Colonic mucosa (tissue), 4 donors: ENCODE results near the gene C5orf46. TPM values are rescaled to one million over a fixed set of nuclear protein-coding genes. Genes with fewer than 3 reads are reported as not detected.

Source experiments
- DNase-seq: peaks from one replicate; pipeline ENCODE4 v3.0.0-alpha.2; 2020
- H3K27ac ChIP-seq: fragments of 200-600 bp; one replicate; pipeline ENCODE4 v1.8.0; 2021
- H3K27me3 ChIP-seq: fragments of 200-600 bp; one replicate; pipeline ENCODE4 v1.8.0; 2021
- H3K36me3 ChIP-seq: fragments of 200-600 bp; one replicate; pipeline ENCODE4 v1.8.0; 2021
- H3K4me1 ChIP-seq: fragments of 200-600 bp; one replicate; pipeline ENCODE4 v1.8.0; 2021; ENCODE audit warnings: mild to moderate bottlenecking
- H3K4me3 ChIP-seq: fragments of 200-600 bp; one replicate; pipeline ENCODE4 v1.8.0; 2021
- H3K9ac ChIP-seq, 2 donors: one replicate each; pipeline ENCODE4 v1.7.0; 2013; ENCODE audit warnings: control low read depth in 2 of 2, low read depth in 2 of 2, low read length in 2 of 2
- H3K9me3 ChIP-seq: fragments of 200-600 bp; one replicate; pipeline ENCODE4 v1.8.0; 2021
- intact Hi-C: fragments of 100-400 bp; cut with DNase I; formaldehyde crosslinking; loops from one replicate; pipeline ENCODE4 v1.14.1; 2022
- total RNA-seq, 2 donors: library from RNA; stranded (reverse); fragmentation: NEBNext Ultra II Directional in 1 of 2; extraction: Animal tissue kit (Norgen Biotek cat#: 25700) in 1 of 2; gene quantifications; one replicate each; pipeline ENCODE4 v1.2.1, GENCODE V29; 2021
- TF ChIP-seq, protein P1 (sequence below): fragments of 200-600 bp; IDR thresholded peaks from one replicate; pipeline ENCODE4 v1.8.0; 2022; ENCODE audit warnings: antibody characterized with exemption, mild to moderate bottlenecking
- donor health status: healthy.
- donor health status: DM: no; HTN: no; CAD: no.
- donor health status: DM: no; HTN: no; CAD: no.

Gene C5orf46
- total RNA-seq, 2 donors from 2014 or later, result not detected

DNA sequence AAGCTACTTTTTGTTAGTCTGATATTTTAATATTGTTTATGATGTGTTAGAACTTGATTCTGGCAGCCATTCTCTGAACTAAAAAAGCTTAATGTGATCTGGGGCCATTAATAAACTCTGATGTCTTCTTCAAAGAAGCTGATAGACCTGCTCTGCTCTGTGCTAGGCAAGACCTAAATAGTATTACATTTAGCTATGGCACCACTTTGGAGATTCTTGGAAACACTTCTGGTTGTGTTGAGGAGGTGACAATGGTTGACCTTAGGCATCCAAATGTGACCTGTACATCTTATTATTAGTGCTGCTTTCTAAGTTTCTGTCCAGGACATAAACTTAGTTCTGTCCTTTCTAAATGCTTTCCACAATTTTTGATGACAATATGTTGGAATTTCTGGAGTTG is 49.5 kb downstream of the C5orf46 start:
- no peak overlapping the region for H3K9ac ChIP-seq
- H3K36me3 ChIP-seq, result no peaks in the 10 kb centered on the region
- H3K9me3 ChIP-seq, result no peaks in the 10 kb centered on the region
- TF ChIP-seq, protein P1, sequence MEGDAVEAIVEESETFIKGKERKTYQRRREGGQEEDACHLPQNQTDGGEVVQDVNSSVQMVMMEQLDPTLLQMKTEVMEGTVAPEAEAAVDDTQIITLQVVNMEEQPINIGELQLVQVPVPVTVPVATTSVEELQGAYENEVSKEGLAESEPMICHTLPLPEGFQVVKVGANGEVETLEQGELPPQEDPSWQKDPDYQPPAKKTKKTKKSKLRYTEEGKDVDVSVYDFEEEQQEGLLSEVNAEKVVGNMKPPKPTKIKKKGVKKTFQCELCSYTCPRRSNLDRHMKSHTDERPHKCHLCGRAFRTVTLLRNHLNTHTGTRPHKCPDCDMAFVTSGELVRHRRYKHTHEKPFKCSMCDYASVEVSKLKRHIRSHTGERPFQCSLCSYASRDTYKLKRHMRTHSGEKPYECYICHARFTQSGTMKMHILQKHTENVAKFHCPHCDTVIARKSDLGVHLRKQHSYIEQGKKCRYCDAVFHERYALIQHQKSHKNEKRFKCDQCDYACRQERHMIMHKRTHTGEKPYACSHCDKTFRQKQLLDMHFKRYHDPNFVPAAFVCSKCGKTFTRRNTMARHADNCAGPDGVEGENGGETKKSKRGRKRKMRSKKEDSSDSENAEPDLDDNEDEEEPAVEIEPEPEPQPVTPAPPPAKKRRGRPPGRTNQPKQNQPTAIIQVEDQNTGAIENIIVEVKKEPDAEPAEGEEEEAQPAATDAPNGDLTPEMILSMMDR, result no peak
- DNase-seq, result no peak
- no peak overlapping the region for H3K27ac ChIP-seq
- no peak overlapping the region for H3K4me3 ChIP-seq
- intact Hi-C loops, result no loop called here
- H3K27me3 ChIP-seq, result no peaks in the 10 kb centered on the region
- H3K4me1 ChIP-seq, result no peaks in the 10 kb centered on the region

DNA sequence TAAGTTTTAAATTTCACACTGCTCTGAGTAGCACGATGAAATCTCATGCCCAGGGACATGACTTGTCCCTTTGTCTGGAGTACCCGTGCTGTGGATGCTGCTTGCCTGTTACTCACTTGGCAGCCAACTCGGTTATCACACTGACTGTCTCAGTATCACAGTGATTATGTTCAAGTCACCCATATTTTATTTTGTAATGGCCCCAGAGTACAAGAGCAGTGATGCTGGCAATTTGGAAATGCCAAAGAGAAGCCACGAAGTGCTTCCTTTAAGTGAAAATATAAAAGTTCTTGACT is 50.6 kb downstream of the C5orf46 start:
- Histone ChIP-seq H3K36me3 (no peaks in the 10 kb centered on the region), H3K4me3 (no peak overlapping the region), H3K27me3 (no peaks in the 10 kb centered on the region), H3K27ac (no peak overlapping the region), H3K9me3 (no peaks in the 10 kb centered on the region), H3K9ac (no peak overlapping the region), H3K4me1 (no peaks in the 10 kb centered on the region)
- no peak for DNase-seq
- TF ChIP-seq, protein P1, result no peak
- intact Hi-C loops, result no loop called here

DNA sequence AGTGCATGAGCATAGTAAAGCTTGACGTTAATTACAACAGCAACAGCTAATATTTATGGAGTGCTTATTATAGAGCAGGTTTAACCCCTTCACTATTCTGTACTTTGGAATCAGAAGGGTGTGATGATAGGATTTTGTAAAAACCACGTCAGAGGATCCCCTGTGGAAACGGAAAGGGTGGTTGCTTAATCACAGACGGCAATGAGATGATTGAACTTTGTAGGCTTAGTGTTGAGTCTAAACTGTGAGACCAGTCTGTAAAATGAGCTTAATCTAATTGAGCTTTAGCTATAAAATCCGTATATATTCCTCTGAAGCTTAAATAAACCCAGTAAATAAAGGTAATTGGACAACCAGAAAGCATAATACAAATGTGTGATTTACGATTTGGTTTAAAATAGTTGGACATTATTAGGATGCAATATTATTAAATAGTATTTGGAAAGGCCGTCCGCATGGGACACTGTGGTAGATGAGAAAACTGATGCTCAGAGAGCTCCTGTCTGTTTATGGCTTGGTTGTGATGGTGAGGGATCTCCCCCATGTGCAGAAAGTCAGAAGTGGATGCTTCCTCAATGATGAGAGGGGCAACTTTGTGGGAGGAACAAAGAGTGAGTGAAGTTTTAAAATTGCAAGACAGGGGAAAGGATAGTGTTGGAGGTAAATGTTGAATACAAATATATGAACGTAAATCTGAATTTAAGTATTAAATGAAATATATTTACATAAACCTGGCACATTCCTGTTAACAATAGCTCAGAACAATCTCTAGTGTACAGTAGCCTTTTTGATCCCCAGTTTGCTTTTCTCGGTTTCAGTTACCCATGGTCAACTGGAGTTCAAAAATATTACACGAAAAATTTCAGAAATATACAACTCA is 51.2 kb downstream of the C5orf46 start:
- no peaks in the 10 kb centered on the region for H3K4me1 ChIP-seq
- H3K27me3 ChIP-seq, result no peaks in the 10 kb centered on the region
- DNase-seq, result no peak
- intact Hi-C loops, result no loop called here
- H3K9ac ChIP-seq, result no peak overlapping the region
- H3K4me3 ChIP-seq, result no peak overlapping the region
- no peaks in the 10 kb centered on the region for H3K36me3 ChIP-seq
- no peak overlapping the region for H3K27ac ChIP-seq
- TF ChIP-seq, protein P1, result no peak
- no peaks in the 10 kb centered on the region for H3K9me3 ChIP-seq

DNA sequence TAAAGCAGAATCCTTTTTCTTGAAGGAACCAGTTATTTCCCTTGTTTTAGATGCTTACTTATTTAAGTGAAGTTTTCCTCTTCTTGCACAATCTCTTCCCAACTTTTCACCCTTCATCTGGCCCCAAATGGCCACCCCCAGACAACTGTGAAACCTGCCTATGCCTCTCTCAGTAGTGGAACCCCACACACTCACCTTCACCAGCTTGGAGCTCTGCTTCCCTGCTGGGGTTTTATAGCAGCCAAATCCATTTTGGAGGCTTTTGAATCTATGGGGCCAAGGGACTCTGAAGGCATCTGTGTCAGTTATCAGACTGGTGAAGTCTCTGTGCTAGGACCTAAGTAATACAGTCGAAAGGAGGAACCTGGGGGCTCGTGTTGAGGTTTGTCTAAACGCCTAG is 52.0 kb downstream of the C5orf46 start:
- Histone ChIP-seq H3K4me3 (no peak overlapping the region), H3K27me3 (no peaks in the 10 kb centered on the region), H3K27ac (no peak overlapping the region), H3K9ac (no peak overlapping the region), H3K36me3 (no peaks in the 10 kb centered on the region), H3K4me1 (no peaks in the 10 kb centered on the region), H3K9me3 (no peaks in the 10 kb centered on the region)
- DNase-seq, result no peak
- TF ChIP-seq, protein P1, result no peak
- intact Hi-C loops, result no loop called here

DNA sequence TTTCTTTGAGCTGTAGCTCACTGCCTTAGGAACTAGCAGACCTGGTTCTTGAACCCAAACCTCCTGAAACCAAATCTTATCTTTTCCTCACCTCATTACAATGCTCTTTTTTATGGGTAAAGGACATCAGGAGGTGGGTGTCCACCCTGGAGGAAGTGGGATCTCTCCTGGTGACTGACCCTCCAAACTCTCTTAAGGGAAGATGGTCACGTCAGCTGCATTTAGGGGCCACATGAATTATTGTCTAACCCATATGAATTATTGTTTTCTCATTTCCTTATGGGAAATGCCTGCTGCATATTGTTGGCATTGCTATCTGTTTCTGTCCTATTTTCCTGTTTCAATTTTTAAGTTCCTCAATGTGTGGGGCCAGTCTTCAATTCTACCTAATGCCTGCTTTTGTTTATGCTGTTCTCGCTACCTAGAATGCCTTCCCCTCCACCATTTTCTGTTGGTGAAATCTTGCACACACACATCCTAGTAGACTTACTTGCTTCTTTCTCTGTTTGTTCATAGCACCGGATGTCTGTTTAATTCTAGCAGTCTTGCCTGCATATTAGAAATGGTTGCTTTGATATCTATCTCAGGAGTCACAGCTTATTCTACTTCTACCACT is 52.9 kb downstream of the C5orf46 start:
- no peak overlapping the region for H3K27ac ChIP-seq
- no peaks in the 10 kb centered on the region for H3K27me3 ChIP-seq
- no peak for DNase-seq
- no peaks in the 10 kb centered on the region for H3K4me1 ChIP-seq
- no peaks in the 10 kb centered on the region for H3K36me3 ChIP-seq
- intact Hi-C loops, result no loop called here
- no peak overlapping the region for H3K4me3 ChIP-seq
- H3K9me3 ChIP-seq, result no peaks in the 10 kb centered on the region
- H3K9ac ChIP-seq, result no peak overlapping the region
- TF ChIP-seq, protein P1, result no peak
